HEK293 (cell line): ENCODE measurements around the gene PYROXD2.

Source experiments
- CTCF ChIA-PET: fragments of 350-600 bp; formaldehyde crosslinking; extraction: SDS; loops from one replicate; lab custom pipeline; 2021; ENCODE audit warnings: antibody characterized with exemption; lab: Yijun Ruan, JAX
- POLR2A ChIA-PET: fragments of 300-600 bp; formaldehyde crosslinking; extraction: SDS; loops from one replicate; lab custom pipeline; 2020; ENCODE audit warnings: antibody characterized with exemption, inconsistent platforms; lab: Yijun Ruan, JAX
- H3K27ac ChIP-seq: fragments of 200-500 bp; sonication (Bioruptor generic); 2 replicates; pipeline ENCODE4 v1.5.1; 2014; ENCODE audit warnings: low read depth, low read length, control low read depth, inconsistent platforms; ENCODE audit errors: extremely low read depth
- H3K36me3 ChIP-seq, 2 experiments: fragments of 200-500 bp in 1 of 2; sonication (Bioruptor generic) in 1 of 2; 1 replicate in 1 of 2; 2 replicates in 1 of 2; pipeline ENCODE4 v1.5.1; 2014 to 2017; ENCODE audit warnings: inconsistent platforms in 2 of 2, low read length in 2 of 2; ENCODE audit not compliant: control insufficient read depth in 2 of 2, insufficient read depth in 1 of 2
- H3K4me1 ChIP-seq: fragments of 200-500 bp; sonication (Bioruptor generic); 2 replicates; pipeline ENCODE4 v1.5.1; 2014; ENCODE audit warnings: mild to moderate bottlenecking, low read length, inconsistent platforms; ENCODE audit not compliant: control insufficient read depth, insufficient read depth
- H3K4me3 ChIP-seq: 2 replicates; pipeline ENCODE4 v1.5.1; 2011; ENCODE audit warnings: low read depth, mild to moderate bottlenecking, control low read depth, low read length, moderate library complexity
- H3K9me3 ChIP-seq: fragments of 200-500 bp; sonication (Bioruptor generic); 2 replicates; pipeline ENCODE4 v1.5.1; 2014; ENCODE audit warnings: low read depth, low read length, inconsistent platforms; ENCODE audit not compliant: control insufficient read depth, insufficient read depth
- GLIS2 ChIP-seq: fragments of 450-650 bp; formaldehyde crosslinking; IDR thresholded peaks from 2 replicates; pipeline ENCODE4 v1.5.1; 2016; ENCODE audit warnings: missing biosample characterization, missing genetic modification characterization
- ZBTB21 ChIP-seq: fragments of 450-650 bp; formaldehyde crosslinking; IDR thresholded peaks from 2 replicates; pipeline ENCODE4 v1.5.1; 2017; ENCODE audit warnings: missing biosample characterization, missing genetic modification characterization
- ZNF138 ChIP-seq: fragments of 450-650 bp; formaldehyde crosslinking; IDR thresholded peaks from 2 replicates; pipeline ENCODE4 v1.5.1; 2016; ENCODE audit warnings: missing biosample characterization, missing genetic modification characterization, borderline replicate concordance
- ZNF157 ChIP-seq: fragments of 450-650 bp; formaldehyde crosslinking; IDR thresholded peaks from 2 replicates; pipeline ENCODE4 v1.5.1; 2016; ENCODE audit warnings: missing biosample characterization, missing genetic modification characterization
- ZNF169 ChIP-seq: fragments of 450-650 bp; formaldehyde crosslinking; IDR thresholded peaks from 2 replicates; pipeline ENCODE4 v1.5.1; 2016; ENCODE audit warnings: missing biosample characterization, missing genetic modification characterization
- ZNF24 ChIP-seq: fragments of 450-650 bp; formaldehyde crosslinking; IDR thresholded peaks from 2 replicates; pipeline ENCODE4 v1.5.1; 2016; ENCODE audit warnings: missing biosample characterization, missing genetic modification characterization
- ZNF335 ChIP-seq: fragments of 450-650 bp; formaldehyde crosslinking; conservative IDR thresholded peaks from 2 replicates; pipeline ENCODE4 v1.5.1; 2016; ENCODE audit warnings: missing biosample characterization, missing genetic modification characterization
- ZNF394 ChIP-seq: fragments of 450-650 bp; formaldehyde crosslinking; IDR thresholded peaks from 2 replicates; pipeline ENCODE4 v1.5.1; 2016; ENCODE audit warnings: missing biosample characterization, missing genetic modification characterization, mild to moderate bottlenecking, moderate library complexity, borderline replicate concordance
- ZNF426 ChIP-seq: fragments of 450-650 bp; formaldehyde crosslinking; IDR thresholded peaks from 2 replicates; pipeline ENCODE4 v1.5.1; 2017; ENCODE audit warnings: missing biosample characterization, missing genetic modification characterization, mild to moderate bottlenecking, inconsistent platforms, moderate library complexity
- ZNF48 ChIP-seq: fragments of 450-650 bp; formaldehyde crosslinking; IDR thresholded peaks from 2 replicates; pipeline ENCODE4 v1.5.1; 2016; ENCODE audit warnings: missing biosample characterization, missing genetic modification characterization
- ZNF488 ChIP-seq: fragments of 450-650 bp; formaldehyde crosslinking; IDR thresholded peaks from 2 replicates; pipeline ENCODE4 v1.5.1; 2016; ENCODE audit warnings: missing biosample characterization, missing genetic modification characterization
- ZNF501 ChIP-seq: fragments of 450-650 bp; formaldehyde crosslinking; IDR thresholded peaks from 2 replicates; pipeline ENCODE4 v1.5.1; 2016; ENCODE audit warnings: missing biosample characterization, missing genetic modification characterization
- ZNF585B ChIP-seq: fragments of 450-650 bp; formaldehyde crosslinking; IDR thresholded peaks from 2 replicates; pipeline ENCODE4 v1.5.1; 2016; ENCODE audit warnings: missing biosample characterization, missing genetic modification characterization
- ZNF747 ChIP-seq: fragments of 450-650 bp; formaldehyde crosslinking; IDR thresholded peaks from 2 replicates; pipeline ENCODE4 v1.5.1; 2016; ENCODE audit warnings: missing biosample characterization, missing genetic modification characterization
- ZNF776 ChIP-seq: fragments of 450-650 bp; formaldehyde crosslinking; IDR thresholded peaks from 2 replicates; pipeline ENCODE4 v1.5.0; 2017; ENCODE audit warnings: missing biosample characterization, missing genetic modification characterization, borderline replicate concordance
- ZNF785 ChIP-seq: fragments of 450-650 bp; formaldehyde crosslinking; IDR thresholded peaks from 2 replicates; pipeline ENCODE4 v1.5.1; 2016; ENCODE audit warnings: missing biosample characterization, missing genetic modification characterization
- ZSCAN23 ChIP-seq: fragments of 450-650 bp; formaldehyde crosslinking; IDR thresholded peaks from 2 replicates; pipeline ENCODE4 v1.5.1; 2016; ENCODE audit warnings: missing biosample characterization, missing genetic modification characterization
- TF ChIP-seq, protein P1 (sequence below): fragments of 450-650 bp; formaldehyde crosslinking; IDR thresholded peaks from 2 replicates; pipeline ENCODE4 v1.5.1; 2016; ENCODE audit warnings: missing biosample characterization, missing genetic modification characterization

Gene PYROXD2

GRCh38 chr10:98373260-98374040 lies 41.5 kb downstream of the PYROXD2 start:
- no peak overlapping the region for H3K4me3 ChIP-seq
- no peaks in the 10 kb centered on the region for H3K36me3 ChIP-seq
- ChIA-PET POLR2A (interaction anchor here (1.0 kb wide), 1 partner anchor 49 kb away, joined by 6 read pairs; no protein-coding TSS in a partner anchor), CTCF (interaction anchor here (1.1 kb wide), 2 partner anchors 9 to 36 kb away, joined by 3 read pairs; no protein-coding TSS in a partner anchor)
- H3K4me1 ChIP-seq, result no peaks in the 10 kb centered on the region
- H3K27ac ChIP-seq, result no peak overlapping the region
- H3K9me3 ChIP-seq, result no peaks in the 10 kb centered on the region
- no peak for TF ChIP-seq ZBTB21 (tag by site-specific recombination)

DNA sequence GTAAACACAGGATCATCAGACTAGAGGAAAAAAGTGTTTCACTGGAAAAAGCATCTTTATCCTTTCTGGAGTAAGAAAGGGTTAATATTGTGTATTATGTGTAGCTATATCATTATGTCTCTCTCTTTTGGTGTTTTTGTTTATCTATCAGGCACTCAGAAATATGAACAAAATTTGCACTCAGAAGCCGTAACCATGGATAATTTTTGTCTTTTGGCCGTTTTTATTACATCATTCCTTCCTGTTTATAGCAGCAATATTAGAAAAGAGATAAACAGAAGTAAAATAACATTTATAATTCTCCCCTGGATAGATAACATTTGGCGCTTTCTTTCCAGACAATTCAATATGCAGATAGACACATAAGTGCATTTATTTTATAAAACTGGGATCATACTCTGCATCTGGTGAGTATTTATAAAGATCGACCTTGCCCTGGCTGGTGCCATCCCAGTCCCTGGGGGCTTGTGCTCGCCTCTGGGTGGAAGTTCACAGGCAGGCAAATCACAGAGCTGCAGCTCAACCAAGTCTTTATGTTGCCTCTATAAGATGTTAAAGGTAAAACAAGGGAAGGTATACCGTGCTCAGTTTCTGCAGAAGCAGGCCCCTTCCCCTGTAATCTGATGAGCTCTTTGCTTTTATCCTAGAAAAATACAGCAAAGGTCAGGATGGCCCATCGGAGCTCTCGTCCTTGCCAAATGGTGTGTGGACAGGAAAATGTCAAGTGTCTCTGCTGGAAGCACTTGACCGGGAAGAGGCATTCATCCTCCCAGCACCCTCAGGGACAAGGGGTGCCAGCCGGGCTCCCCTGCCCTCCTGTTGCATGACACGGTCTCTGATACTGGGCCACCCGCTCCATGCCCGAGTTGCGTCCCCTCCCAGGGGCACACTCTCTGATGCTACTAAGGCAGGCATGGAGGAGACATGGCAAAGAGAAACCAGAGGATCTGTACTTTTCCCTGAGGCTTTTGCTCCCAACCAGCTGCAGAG lies 43.9 kb downstream of the PYROXD2 start:
- CTCF ChIA-PET, result no interaction called here

GRCh38 chr10:98369801-98370200 lies 45.2 kb downstream of the PYROXD2 start:
- Histone ChIP-seq H3K27ac (no peak overlapping the region), H3K4me3 (no peak overlapping the region)
- TF ChIP-seq ZNF426 (tag by site-specific recombination) (no peak), ZNF48 (no peak), ZNF785 (tag by site-specific recombination) (no peak)
- TF ChIP-seq, all 188 proteins: peak for 0
- no peaks in the 10 kb centered on the region for H3K36me3 ChIP-seq
- CTCF ChIA-PET, result no interaction called here
- H3K4me1 ChIP-seq, result no peaks in the 10 kb centered on the region
- H3K9me3 ChIP-seq, result no peaks in the 10 kb centered on the region
- POLR2A ChIA-PET, result no interaction called here

More for the DNA sequence above, 43.9 kb downstream of the PYROXD2 start:
- Histone ChIP-seq H3K9me3 (no peaks in the 10 kb centered on the region), H3K4me1 (no peaks in the 10 kb centered on the region), H3K36me3 (no peaks in the 10 kb centered on the region), H3K27ac (no peak overlapping the region), H3K4me3 (no peak overlapping the region)
- POLR2A ChIA-PET, result no interaction called here
- TF ChIP-seq ZNF394 (tag by site-specific recombination), result no peak
- no peak for TF ChIP-seq ZNF138 (tag by site-specific recombination)

GRCh38 chr10:98368644-98369043 lies 46.3 kb downstream of the PYROXD2 start:
- Histone ChIP-seq H3K4me1 (no peaks in the 10 kb centered on the region), H3K27ac (no peak overlapping the region), H3K4me3 (no peak overlapping the region), H3K36me3 (no peaks in the 10 kb centered on the region), H3K9me3 (no peaks in the 10 kb centered on the region)
- TF ChIP-seq ZNF776 (tag by site-specific recombination) (no peak), ZNF747 (tag by site-specific recombination) (no peak), ZNF488 (tag by site-specific recombination) (no peak), ZNF24 (no peak), GLIS2 (no peak), ZNF335 (tag by site-specific recombination) (no peak), ZSCAN23 (tag by site-specific recombination) (no peak), ZNF501 (tag by site-specific recombination) (no peak), ZNF169 (tag by site-specific recombination) (no peak), ZNF157 (no peak), ZNF585B (no peak)
- TF ChIP-seq, protein P1, sequence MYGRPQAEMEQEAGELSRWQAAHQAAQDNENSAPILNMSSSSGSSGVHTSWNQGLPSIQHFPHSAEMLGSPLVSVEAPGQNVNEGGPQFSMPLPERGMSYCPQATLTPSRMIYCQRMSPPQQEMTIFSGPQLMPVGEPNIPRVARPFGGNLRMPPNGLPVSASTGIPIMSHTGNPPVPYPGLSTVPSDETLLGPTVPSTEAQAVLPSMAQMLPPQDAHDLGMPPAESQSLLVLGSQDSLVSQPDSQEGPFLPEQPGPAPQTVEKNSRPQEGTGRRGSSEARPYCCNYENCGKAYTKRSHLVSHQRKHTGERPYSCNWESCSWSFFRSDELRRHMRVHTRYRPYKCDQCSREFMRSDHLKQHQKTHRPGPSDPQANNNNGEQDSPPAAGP (tag by site-specific recombination), result no peak
- ChIA-PET CTCF (interaction anchor here (0.6 kb wide), 1 partner anchor 319 kb away, joined by 8 read pairs; no protein-coding TSS in a partner anchor), POLR2A (no interaction called here)
